K562 (cell line): ENCODE results near the gene HEBP1.

Experiments
- ELF1 ChIP-seq: fragments of 200-800 bp; sonication (Bioruptor generic); IDR thresholded peaks from 2 replicates; pipeline ENCODE4 v1.6.1; 2016; ENCODE audit warnings: missing genetic modification characterization, missing compliant biosample characterization
- ELF4 ChIP-seq: fragments of 450-650 bp; formaldehyde crosslinking; IDR thresholded peaks from 2 replicates; pipeline ENCODE4 v1.4.0; 2022; ENCODE audit warnings: missing genetic modification characterization
- GABPB1 ChIP-seq: sonication (generic); formaldehyde crosslinking; IDR thresholded peaks from 2 replicates; pipeline ENCODE4 v1.8.0; 2022; ENCODE audit warnings: mild to moderate bottlenecking, missing genetic modification reagents
- MAFG ChIP-seq: fragments of 450-650 bp; conservative IDR thresholded peaks from 2 replicates; pipeline ENCODE4 v1.6.1; 2016; ENCODE audit warnings: missing genetic modification characterization, missing compliant biosample characterization
- PCBP2 ChIP-seq: fragments of 200-400 bp; formaldehyde crosslinking; IDR thresholded peaks from 2 replicates; pipeline ENCODE4 v1.6.1; 2018; ENCODE audit warnings: low read length, low read depth, mild to moderate bottlenecking, moderate library complexity; ENCODE audit not compliant: poor library complexity, severe bottlenecking
- ZBTB7A ChIP-seq: IDR thresholded peaks from 2 replicates; pipeline ENCODE4 v1.6.1; 2011; ENCODE audit warnings: low read depth, mild to moderate bottlenecking, low read length, moderate library complexity, borderline replicate concordance; ENCODE audit not compliant: control insufficient read depth
- ZNF232 ChIP-seq: sonication (generic); formaldehyde crosslinking; IDR thresholded peaks from 2 replicates; pipeline ENCODE4 v1.8.0; 2022; ENCODE audit warnings: mild to moderate bottlenecking, missing genetic modification reagents
- TF ChIP-seq, protein P1 (sequence below): sonication (generic); formaldehyde crosslinking; IDR thresholded peaks from 2 replicates; pipeline ENCODE4 v1.8.1; 2023; ENCODE audit warnings: missing genetic modification reagents, mild to moderate bottlenecking, borderline replicate concordance

DNA sequence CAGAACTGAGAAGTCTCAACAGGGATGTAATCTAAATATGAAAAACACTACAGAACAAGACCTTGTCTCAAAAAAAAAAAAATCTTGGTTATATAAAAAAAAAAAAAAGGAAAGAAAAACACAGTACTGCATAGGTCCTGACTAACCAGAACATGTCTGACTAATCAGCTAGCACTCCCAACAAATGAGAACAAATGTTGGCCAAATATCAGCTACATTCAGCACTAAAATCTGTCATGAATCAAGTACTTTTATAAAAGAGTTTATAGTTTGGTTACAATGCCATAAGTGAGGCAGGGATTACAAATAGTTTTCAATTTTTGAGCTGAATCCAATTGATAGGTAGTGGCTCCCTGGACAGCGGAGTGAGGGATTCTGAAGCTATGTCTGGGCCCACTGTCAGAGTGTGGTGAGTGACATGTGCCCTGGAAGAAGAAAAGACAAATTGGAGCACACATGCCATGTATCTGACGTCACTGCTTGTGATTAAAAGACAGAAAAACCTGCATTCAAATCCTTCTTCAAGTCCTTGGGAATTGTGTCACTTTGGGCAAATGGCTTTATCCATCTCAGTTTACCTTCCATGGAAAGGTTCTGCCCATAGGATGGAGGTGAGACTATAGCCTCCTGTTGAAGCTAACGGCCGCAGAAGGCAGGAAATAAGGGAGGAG lies 38.6 kb upstream of the HEBP1 start:
- TF ChIP-seq, protein P1, sequence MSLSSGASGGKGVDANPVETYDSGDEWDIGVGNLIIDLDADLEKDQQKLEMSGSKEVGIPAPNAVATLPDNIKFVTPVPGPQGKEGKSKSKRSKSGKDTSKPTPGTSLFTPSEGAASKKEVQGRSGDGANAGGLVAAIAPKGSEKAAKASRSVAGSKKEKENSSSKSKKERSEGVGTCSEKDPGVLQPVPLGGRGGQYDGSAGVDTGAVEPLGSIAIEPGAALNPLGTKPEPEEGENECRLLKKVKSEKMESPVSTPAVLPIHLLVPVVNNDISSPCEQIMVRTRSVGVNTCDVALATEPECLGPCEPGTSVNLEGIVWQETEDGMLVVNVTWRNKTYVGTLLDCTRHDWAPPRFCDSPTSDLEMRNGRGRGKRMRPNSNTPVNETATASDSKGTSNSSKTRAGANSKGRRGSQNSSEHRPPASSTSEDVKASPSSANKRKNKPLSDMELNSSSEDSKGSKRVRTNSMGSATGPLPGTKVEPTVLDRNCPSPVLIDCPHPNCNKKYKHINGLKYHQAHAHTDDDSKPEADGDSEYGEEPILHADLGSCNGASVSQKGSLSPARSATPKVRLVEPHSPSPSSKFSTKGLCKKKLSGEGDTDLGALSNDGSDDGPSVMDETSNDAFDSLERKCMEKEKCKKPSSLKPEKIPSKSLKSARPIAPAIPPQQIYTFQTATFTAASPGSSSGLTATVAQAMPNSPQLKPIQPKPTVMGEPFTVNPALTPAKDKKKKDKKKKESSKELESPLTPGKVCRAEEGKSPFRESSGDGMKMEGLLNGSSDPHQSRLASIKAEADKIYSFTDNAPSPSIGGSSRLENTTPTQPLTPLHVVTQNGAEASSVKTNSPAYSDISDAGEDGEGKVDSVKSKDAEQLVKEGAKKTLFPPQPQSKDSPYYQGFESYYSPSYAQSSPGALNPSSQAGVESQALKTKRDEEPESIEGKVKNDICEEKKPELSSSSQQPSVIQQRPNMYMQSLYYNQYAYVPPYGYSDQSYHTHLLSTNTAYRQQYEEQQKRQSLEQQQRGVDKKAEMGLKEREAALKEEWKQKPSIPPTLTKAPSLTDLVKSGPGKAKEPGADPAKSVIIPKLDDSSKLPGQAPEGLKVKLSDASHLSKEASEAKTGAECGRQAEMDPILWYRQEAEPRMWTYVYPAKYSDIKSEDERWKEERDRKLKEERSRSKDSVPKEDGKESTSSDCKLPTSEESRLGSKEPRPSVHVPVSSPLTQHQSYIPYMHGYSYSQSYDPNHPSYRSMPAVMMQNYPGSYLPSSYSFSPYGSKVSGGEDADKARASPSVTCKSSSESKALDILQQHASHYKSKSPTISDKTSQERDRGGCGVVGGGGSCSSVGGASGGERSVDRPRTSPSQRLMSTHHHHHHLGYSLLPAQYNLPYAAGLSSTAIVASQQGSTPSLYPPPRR (CRISPR knock-in tag) = no peak
- TF ChIP-seq MAFG (tag) = no peak
- no peak for TF ChIP-seq ELF4 (CRISPR knock-in tag)
- TF ChIP-seq ZBTB7A = no peak
- TF ChIP-seq GABPB1 (CRISPR knock-in tag) = no peak
- TF ChIP-seq PCBP2 = no peak
- TF ChIP-seq ZNF232 (CRISPR knock-in tag) = no peak
- no peak for TF ChIP-seq ELF1 (tag)
